HT-29 (cell line): ENCODE data around the gene SIGLEC5. TPM values are rescaled to one million over a fixed set of nuclear protein-coding genes. Genes with fewer than 3 reads are reported as not detected.

Experiments used
- DNase-seq: peaks from one replicate; pipeline ENCODE4 v3.0.0-alpha.2; 2015; ENCODE audit warnings: low spot score
- total RNA-seq: library from RNA; depleted of rRNA; stranded (reverse); fragments of >200 nt; shearing (Covaris generic); gene quantifications from 2 replicates; pipeline ENCODE4 v1.2.3, GENCODE V29; 2014

Gene SIGLEC5
- total RNA-seq, 1 experiment from 2014 or later, result not detected

DNA sequence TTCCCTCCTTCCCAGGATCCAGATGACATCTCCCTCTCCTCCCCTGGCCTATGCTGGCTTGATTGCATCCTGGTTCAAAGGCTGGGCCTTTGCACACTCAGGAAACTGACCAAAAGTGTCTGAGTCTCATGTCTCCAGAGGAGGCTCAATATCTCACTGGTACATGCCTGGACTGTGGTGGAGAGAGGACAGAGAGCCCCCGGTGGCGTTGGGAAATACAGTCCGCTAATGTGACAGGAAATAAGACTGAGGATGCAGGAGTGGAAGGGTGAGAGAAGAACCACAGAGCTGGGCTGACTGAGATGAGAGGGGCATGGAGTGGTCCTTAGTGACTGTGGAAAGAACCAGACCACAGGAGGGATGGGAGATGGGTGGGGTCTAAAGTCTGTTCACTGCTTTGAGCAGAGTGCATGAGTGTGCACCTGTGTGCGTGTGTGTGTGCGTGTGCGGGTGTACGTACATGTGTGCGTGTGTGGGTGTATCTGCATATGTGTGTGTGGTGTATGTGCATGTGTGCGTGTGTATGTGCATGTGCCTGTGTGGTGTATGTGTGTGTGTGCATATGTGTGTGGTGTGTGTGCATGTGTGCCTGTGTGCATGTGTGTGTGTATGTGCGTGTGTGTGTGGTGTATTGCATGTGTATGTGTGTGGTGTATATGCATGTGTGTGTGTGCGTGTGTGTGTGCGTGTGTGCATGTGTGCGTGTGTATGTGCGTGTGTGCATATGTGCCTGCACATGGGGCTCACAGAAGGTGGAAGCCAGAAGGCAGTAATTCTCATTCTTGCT is 1.9 kb downstream of the SIGLEC5 start:
- no peak for DNase-seq

DNA sequence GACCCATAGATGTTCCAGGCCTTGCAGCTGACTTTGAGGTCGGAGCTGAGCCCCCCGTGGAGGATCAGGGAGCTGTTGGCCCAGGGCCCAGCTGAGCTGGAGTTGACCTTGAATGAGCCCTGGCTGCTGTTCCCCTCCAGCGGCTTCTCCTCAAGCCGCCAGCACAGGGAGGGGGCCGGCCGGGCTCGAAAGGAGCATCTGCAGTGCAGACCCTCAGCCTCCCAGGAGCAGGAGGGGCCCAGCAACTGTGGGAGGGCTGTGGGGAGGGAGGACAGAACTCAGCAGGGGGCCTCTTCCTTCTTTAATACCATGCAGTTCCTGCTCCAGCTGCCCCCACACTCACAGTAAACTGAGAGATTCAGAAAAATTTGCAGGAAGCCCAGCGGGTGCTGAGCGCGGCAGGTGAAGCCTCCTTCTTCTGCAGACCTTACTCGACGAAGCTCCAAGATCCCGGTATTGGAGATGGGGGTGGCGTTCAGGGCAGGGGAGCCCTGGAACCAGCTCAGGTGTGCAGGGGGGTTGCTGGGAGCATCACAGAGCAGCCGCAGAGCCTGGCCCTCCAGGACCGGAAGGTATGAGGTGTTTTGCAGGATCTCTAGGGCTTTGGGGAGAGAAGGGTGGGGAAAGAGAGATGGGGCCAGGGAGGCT is 2.6 kb downstream of the SIGLEC5 start:
- no peak for DNase-seq

DNA sequence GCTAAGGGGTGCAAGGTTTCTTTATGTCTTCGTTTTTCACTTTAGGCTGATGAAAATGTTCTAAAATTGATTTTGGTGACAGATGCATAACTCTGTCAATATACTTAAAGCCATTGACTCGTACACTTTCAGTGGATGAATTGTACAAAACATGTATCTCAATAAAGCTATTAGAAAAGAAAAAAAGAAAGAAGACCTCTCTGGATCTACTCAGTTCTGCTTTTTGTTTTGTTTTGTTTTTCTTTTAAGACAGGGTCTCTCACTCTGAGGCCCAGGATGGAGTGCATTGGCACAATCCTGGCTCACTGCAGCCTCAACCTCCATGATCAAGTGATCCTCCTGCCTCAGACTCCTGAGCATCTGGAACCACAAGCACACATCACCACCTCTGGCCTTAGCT is 3.5 kb downstream of the SIGLEC5 start:
- no peak for DNase-seq

DNA sequence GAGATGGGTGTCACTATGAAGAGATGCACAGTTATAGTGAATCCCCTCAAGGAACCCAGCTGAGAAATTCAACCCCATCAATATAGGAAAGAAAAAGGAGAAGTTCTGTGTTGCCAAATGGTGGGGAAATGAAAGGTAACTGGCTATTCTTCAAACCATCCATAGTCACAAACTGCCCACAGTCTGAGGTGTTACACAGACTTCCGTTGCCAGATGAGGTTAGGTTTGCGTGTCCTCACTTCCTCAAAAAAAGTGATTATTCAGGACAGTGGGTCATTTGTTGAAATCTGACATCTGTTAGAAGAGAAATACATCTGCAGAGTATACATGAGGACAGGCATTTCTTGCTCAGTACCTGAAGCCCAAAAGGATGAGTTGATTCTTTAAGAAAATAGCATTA is 9.0 kb downstream of the SIGLEC5 start:
- no peak for DNase-seq

DNA sequence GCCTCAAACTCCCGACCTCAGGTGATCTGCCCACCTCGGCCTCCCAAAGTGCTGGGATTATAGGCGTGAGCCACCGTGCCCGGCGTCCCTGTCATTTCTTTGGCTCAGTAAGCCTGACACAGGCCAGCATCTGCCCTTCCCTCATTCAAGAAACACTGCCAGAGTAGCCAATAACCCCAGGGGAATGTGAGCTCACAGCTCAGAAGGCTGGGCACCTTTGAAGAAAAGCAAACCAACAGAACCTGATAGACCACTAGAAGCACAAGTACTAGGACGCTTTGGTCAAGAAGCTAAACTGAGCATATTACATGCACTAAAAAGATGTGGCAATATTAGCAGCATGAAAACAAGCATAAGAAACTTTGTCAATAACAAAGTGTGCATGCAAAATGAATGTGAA is 14.2 kb downstream of the SIGLEC5 start:
- DNase-seq, result no peak

DNA sequence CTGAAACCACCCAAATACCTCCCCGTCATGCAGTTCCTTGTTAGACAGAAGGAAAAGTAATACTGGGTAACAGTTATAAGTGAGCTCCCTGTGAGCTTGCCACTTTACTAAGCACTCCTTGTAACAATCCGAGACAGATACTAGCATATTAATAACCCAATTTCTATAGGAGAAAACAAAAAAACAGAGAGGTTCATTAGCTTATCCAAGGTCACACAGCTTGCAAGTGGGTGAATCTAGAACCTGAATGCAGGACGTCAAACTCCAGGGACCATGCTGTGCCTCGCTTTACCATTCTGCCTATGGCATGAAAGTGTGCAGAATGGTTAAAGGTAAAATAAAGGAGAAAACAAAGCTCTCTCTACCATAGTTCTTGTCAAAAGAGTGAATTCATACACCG is 15.4 kb downstream of the SIGLEC5 start:
- DNase-seq, result no peak

DNA sequence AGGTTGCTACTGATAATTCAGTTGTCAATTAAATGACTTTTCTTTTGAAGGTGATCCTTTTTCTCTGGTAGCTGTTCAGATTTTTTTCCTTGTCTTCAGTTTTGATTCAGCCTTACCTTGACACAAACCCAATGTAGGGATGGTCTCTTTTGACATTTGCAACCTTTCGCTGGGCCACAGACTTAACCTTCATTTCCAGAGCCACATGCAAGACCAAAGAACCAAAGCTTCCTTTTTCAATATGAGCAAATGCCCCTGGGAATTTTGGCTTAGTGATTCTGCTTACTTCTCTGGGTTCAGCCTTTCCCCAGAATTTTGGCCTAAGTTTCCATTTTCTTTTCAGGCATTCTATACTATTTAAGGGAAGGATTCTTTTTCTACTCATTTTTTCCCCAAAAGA is 19.6 kb downstream of the SIGLEC5 start:
- DNase-seq, result no peak

DNA sequence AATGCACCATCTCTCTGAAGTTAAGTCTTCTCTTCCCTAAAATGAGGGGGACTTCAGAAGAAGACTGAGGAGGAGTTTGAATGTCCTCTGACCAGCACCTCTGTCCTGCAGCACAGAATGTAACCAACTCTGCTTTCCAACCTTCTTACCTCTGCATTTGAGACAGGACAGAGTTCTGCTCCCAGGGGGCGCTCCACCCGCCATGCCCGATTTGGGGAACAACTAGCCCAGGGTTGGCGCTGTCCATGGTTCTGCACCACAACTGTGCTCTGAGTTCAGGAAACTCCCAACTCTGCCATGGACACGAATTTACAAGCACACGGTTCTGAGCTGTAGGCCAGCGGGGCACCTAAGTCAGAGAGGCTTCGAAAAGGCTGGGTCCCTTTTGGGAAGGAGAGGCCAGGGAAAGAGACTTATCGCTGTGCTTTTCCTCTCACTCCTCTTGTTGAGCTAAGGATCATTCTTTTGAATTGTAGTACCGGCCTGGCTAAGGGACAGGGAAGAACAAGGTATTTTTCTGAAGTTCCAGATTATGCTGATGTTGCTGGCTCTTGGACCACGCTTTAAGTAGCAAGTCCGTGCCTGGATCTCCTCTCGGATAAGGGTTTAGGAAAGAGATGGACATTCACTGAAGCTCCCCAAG is 22.2 kb downstream of the SIGLEC5 start:
- DNase-seq, result peak; percentile 96

DNA sequence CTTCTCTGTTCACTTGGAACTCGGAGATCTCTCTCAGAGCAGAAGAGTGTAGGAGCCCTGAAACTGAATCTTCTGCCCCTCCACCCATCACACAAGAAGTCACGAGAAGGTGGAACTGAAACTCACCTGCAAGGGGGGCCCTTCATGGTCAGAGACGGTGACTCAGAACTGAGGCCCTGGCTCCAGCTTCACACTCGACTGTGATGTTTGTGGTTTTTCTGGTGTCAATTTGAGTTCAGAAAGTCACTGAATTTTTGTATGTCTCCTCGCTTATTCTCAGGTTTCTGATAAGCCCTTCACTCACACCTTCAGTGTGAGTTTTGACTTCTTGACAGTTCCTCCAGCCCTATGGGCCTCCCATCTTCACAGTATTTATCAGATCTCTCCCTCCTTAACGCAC is 23.1 kb downstream of the SIGLEC5 start:
- DNase-seq, result no peak

DNA sequence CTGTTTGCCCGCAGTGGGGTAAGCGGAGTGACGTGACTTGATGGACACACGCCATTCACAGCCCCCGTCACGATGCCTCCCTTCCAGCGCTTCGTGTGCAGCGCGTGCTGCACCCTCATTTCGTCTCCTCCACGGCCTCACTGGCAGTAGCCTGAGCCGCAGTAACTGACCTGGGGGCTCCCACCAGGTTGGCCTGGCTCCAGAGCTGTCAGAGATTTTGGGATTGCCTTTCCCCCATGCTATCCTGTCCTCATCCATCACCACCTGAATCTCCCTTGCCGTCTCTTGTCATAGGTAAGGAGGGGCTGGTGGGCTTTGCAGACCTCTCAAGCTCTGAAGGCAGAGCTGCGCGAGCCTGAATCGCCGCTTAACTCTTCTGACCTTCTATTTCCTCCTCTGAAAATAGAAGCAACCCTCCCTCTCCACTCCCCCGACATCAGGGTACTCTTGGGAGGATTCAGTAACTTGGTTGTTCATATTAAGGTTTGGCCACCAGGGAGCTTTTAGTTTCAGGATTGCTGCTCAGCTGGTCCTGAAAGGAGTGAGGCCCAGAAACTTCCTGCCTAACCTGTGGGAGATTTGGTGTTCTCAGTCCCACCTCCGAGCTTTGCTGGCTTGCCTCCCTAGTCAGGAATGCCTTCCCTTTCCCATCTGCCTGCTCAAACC is 27.9 kb downstream of the SIGLEC5 start:
- DNase-seq, result no peak

DNA sequence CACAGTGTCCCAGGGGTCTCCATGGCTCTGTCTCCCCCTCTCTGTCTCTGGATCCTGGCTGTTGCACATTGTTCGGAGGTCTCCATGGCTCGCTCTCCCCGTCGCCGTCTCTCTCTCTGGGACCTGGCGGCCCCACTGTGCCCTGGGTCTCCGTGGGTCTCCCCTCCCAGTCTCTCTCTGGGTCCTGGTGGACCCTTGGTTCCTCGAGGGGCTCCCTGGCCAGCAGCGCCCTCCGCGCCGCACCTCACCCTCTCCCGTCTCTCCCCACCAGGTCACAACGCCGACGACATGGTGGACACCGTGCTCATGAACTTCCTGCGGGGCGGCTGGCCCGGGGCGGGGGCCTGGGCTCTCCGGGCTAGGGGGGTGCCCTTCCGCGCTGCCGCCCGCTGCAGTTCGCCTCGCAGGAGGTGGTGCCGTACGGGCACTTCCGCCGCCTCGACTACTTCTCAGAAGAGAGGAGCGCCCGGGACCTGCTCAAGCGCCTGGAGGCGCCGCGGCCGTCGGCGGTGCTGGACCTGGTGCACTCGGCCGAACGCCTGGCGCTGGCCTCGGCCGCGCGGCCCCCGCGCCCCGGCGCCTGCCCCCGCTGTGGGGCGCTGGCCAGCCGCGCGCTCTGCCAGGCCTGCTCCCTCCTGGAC is 29.1 kb downstream of the SIGLEC5 start:
- no peak for DNase-seq

DNA sequence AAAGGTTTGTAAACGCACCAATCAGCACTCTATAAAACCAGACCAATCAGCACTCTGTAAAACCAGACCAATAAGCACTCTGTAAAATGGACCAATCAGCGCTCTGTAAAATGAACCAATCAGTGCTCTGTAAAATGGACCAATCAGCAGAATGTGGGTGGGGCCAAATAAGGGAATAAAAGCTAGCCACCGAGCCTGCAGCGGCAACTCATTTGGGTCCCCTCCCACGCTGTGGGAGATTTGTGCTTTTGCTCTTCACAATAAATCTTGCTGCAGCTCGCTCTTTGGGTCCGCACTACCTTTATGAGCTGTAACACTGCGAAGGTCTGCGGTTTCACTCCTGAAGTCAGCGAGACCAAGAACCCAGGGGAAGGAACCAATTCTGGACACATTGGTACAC is 31.1 kb downstream of the SIGLEC5 start:
- DNase-seq, result no peak

DNA sequence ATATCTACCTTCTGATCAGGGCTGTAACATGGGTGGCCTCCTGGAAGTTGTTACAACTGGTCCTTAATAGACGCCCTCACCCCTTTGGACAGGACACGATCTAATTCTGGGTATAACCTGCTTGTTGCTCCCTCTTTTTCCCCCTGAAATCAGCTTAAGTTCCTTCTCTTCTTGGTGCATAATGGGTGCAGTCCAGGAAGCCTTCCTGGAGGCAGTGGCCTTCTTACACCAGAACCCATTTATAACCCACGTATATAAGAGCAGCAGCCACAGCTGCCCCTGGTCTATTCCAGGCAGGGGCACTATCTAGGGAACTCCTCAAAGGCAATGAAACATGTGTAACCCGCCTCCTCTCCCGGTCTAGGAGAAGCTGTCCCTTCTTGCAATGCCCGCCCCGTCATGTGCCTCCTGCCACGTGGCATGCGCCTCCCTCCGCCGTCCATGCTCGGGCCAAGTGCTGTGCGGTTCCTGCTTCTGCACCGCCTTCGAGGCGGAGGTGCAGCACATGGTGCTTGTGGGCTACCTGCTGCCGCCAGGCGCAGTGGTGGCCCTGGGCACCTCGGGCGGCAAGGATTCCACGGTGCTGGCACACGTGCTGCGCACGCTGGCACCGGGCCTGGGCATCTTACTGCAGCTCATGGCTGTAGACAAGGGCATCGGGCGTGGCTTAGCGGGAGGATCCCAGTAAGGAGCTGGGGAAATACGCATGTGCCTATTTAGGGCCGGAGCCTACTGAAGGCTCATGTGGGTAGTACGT is 31.9 kb downstream of the SIGLEC5 start:
- DNase-seq, result no peak

DNA sequence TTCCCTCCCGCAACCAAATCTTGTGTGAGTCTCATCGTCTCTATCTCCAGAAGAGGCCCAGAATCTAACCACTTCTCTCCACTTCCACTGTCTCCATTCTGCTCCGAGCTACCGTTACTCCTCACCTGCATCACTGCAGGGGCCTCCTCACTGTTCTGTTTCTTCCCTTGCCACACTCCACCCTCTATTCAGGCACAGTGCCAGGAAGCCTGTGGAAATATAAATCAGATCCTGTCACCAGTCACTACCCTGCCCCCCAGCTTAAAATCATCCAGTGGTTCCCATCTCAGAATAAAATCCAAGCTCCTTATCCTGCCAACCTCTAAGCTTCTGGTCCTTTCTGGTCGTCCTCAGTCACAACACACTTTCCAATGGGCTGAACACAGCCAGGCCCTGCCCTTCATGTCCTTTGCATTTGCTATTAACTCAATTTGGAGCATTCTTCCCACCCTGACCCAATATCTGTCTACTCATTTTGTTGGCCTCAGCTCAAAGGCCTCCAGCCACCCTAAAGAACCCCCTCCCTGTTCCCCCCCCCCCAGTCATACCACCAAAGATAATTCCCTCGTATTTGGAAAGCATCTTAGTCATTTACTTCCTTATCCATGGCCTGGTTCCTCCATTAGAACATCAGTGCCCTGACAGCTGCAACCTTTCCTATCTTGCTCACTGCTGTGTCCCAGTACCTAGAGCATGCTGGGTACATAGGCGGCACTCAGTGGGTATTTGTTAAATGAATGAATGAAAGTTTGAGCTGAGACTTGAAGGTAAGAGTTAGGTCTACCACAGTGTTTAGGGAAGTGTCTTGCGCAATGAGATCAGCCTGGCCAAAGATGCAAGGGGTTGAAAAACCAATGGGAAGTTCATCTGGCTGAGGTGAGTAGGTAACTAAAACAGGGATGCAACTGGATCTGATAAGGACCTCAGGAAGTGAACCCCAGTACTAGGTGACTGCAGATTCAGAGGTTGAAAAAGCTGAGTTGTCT is 34.7 kb downstream of the SIGLEC5 start:
- no peak for DNase-seq

DNA sequence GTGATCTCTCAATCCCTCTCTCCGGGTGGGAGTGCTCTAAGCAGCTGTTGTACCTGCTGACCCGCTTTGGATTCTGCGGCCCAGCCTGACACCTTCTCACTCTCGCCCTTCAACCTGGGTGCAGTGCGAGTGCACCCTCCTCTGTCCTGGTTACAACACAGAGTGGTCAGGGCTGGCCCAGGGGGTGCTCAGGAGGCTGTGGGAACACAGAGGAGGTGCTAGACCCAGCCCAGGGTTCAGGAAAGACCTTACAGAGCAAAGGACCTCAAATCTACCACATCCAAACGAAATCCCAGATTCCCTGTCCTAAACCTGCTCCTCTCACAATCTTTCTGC is 35.5 kb downstream of the SIGLEC5 start:
- DNase-seq, result no peak

DNA sequence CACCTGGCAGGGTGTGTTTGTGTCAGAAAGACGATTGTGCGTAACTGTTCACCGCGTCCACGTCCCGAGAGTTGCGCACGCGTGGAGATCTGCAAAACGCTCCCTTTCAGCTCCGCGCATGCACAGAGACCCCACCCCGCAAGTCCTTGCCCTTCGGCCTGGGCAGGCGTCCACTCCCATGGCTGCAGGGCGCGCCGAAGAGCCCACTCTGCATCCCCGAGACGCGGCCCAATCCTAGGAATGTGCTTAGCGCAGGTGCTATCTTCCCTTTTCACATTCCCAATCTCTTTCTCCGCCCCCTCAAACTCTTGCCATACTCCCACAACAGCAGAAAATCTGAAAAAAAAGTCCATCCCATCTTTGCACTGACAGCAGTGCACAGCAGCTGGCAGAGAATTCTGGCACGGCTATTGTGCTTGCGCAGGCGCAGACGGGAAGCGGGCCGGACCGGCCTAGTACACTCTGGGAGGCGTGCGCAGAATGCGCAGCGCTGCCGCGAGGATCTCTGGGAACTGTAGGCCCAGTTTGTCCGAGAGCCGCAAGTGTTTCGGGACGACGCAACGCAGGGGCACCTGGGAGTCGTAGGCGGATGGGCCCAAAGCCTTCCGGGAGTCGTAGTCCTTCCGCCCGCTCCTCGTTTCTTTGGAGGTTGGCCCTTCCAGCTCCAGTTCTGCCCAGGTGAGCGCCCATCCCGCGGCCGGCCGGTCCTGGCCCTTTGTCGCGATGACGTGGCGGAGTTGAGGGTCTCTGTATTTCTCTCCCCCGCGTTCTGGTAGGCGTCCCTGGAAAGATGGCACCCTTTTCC is 36.0 kb downstream of the SIGLEC5 start:
- peak; percentile 100 for DNase-seq

DNA sequence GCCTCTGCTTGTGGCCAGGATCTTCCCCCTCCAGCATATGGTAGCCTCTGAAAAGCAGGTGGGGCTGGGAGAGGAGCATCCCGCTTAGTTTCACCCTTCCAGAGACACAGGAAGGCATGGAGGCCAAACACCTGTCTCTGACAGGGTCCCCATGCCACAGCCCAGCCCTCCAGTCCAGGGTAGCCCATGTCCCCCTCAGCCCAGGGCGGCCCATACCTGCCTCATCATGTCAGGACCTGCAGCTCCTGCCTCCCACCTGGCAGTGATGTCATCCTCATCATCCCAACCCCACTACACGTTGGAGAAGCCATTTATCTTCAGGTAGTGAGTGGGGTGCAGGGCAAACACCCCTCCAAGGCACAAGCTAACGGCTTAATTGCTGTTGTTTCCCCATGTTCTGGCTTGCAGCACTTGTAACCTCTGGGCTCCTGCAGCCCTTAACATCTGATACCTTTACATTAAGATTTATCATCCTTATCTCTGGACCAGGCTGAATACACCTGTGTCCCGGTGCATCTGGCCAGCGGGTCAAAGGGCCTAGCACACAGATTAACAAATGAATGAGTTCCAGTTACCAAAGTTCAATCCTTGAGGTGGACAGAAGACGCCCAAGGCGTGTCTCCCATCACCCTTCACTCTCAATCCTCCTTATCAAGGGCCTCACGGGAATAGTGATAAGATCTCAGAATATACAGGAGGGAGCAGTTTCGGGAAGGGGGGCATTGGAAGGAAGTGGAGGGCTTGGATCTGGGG is 36.9 kb downstream of the SIGLEC5 start:
- DNase-seq, result no peak

DNA sequence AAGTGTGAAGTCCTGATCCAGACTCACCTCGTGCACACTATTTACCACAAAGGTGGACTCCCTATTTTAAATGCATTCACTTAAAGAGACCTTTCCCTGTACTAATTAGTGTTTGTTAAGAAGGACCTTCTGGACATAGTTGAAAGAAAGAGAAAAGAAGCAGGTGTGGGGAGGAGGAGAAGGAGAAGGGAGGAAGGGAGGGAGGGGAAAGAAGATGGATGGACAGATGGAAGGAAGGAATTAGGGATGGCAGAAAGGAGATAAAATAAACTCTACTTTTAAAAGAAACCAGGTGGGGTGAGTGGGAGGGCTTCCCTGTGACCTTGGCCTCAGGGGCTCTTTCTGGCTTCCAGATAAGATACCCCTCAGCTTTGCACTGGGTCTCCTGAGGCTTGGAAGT is 37.7 kb downstream of the SIGLEC5 start:
- no peak for DNase-seq
